PC-9 (cell line): ENCODE results near the gene MVB12B. TPM values are rescaled to one million over a fixed set of nuclear protein-coding genes. Genes with fewer than 3 reads are reported as not detected.

ENCODE experiments used
- BruUV-seq: library from RNA; stranded (reverse); fragments of 400-500 nt; replicated peaks from 2 replicates; lab custom pipeline; 2021; lab: Mats Ljungman, UMichigan
- CTCF ChIA-PET: fragments of 300-600 bp; sonication (Branson Sonifier 250); formaldehyde crosslinking; loops from one replicate; lab custom pipeline; 2022; ENCODE audit warnings: antibody characterized with exemption; lab: Charles Lee
- POLR2A ChIA-PET: fragments of 300-600 bp; sonication (Branson Sonifier 250); formaldehyde crosslinking; loops from one replicate; lab custom pipeline; 2022; ENCODE audit warnings: antibody characterized with exemption; ENCODE audit not compliant: unreplicated experiment; lab: Charles Lee
- DNase-seq, 2 experiments: peaks; one replicate each; pipeline versions ENCODE4 v3.0.0 to v3.0.0-alpha.2; 2015 to 2022; ENCODE audit warnings: mixed read lengths in 1 of 2
- H2AFZ ChIP-seq: fragments of 200-600 bp; sonication (generic); 2 replicates; pipeline ENCODE4 v1.8.1; 2017; ENCODE audit warnings: antibody characterized with exemption
- H3F3A ChIP-seq: fragments of 200-600 bp; sonication (generic); 2 replicates; pipeline ENCODE4 v1.8.1; 2017; ENCODE audit warnings: antibody characterized with exemption, mild to moderate bottlenecking, low read depth; ENCODE audit not compliant: insufficient read depth
- H3K27ac ChIP-seq: fragments of 200-600 bp; sonication (generic); 2 replicates; pipeline ENCODE4 v1.6.1; 2016; ENCODE audit warnings: mixed run types
- H3K27me3 ChIP-seq: fragments of 200-600 bp; sonication (generic); 2 replicates; pipeline ENCODE4 v1.6.1; 2016; ENCODE audit warnings: low read depth, mixed run types; ENCODE audit not compliant: insufficient read depth
- H3K36me3 ChIP-seq: fragments of 200-600 bp; sonication (generic); 2 replicates; pipeline ENCODE4 v1.6.1; 2016; ENCODE audit warnings: low read depth, mixed run types
- H3K4me1 ChIP-seq: fragments of 200-600 bp; sonication (generic); replicated peaks from 2 replicates; pipeline ENCODE4 v1.6.1; 2016; ENCODE audit warnings: mixed run types; ENCODE audit not compliant: insufficient read depth
- H3K4me2 ChIP-seq: fragments of 200-600 bp; sonication (generic); 2 replicates; pipeline ENCODE4 v1.6.1; 2017; ENCODE audit warnings: mixed run types
- H3K4me3 ChIP-seq: fragments of 200-600 bp; sonication (generic); 2 replicates; pipeline ENCODE4 v1.6.1; 2016; ENCODE audit warnings: mixed run types
- H3K79me2 ChIP-seq: fragments of 200-600 bp; sonication (generic); 2 replicates; pipeline ENCODE4 v1.6.1; 2017; ENCODE audit warnings: low read depth, mixed run types
- H3K9me2 ChIP-seq: fragments of 200-600 bp; sonication (generic); 2 replicates; pipeline ENCODE4 v1.8.1; 2017; ENCODE audit warnings: mild to moderate bottlenecking; ENCODE audit not compliant: insufficient read depth
- H3K9me3 ChIP-seq: fragments of 200-600 bp; sonication (generic); 2 replicates; pipeline ENCODE4 v1.8.1; 2016; ENCODE audit warnings: low read depth; ENCODE audit not compliant: insufficient read depth
- H4K20me1 ChIP-seq: fragments of 200-600 bp; sonication (generic); 2 replicates; pipeline ENCODE4 v1.8.1; 2017; ENCODE audit not compliant: insufficient read depth
- EZH2 ChIP-seq: fragments of 200-600 bp; sonication (generic); IDR thresholded peaks from 2 replicates; pipeline ENCODE4 v1.8.0; 2017; ENCODE audit warnings: antibody characterized with exemption, low read depth
- intact Hi-C: fragments of 100-400 bp; cut with micrococcal nuclease; formaldehyde crosslinking; loops from one replicate; pipeline ENCODE4 v1.10.0; 2022; ENCODE audit not compliant: unreplicated experiment
- total RNA-seq: library from RNA; stranded (reverse); gene quantifications from 2 replicates; pipeline ENCODE4 v1.2.3, GENCODE V29; 2021
- TF ChIP-seq, protein P1 (sequence below): fragments of 200-600 bp; sonication (generic); conservative IDR thresholded peaks from 2 replicates; pipeline ENCODE4 v1.6.1; 2017; ENCODE audit warnings: mixed run types, antibody characterized with exemption, mild to moderate bottlenecking, moderate library complexity

The MVB12B gene
- total RNA-seq, 1 experiment from 2014 or later = 8.8 TPM

DNA sequence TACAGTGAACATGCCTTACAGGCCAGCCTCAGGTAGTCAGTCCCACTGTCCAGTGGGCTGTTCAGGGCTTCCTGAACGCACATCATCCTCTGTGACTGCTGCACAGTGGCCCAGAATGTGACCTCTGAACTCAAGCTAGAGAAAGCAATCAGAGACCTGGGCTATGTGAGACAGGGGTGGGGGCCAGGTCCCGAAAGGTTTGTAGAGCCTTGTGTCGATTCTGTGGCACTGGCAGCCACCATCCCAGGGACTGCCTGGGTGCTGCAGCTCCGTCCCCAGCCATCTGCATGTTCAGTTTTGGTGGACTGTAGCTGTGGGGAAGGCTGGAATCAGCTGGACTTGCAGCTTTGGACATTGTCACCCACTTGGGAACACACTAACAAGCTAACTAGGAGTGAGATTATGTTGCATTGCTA, 47.7 kb downstream of the MVB12B start:
- ChIA-PET CTCF (no interaction called here), POLR2A (interaction anchor here (0.6 kb wide), 1 partner anchor 95 kb away, joined by 3 read pairs; no protein-coding TSS in a partner anchor)
- H3K4me2 ChIP-seq = no peak overlapping the region
- no peaks in the 10 kb centered on the region; the same call in 1 of the 2 replicates for H3F3A ChIP-seq
- TF ChIP-seq EZH2 = no peak
- TF ChIP-seq, protein P1, sequence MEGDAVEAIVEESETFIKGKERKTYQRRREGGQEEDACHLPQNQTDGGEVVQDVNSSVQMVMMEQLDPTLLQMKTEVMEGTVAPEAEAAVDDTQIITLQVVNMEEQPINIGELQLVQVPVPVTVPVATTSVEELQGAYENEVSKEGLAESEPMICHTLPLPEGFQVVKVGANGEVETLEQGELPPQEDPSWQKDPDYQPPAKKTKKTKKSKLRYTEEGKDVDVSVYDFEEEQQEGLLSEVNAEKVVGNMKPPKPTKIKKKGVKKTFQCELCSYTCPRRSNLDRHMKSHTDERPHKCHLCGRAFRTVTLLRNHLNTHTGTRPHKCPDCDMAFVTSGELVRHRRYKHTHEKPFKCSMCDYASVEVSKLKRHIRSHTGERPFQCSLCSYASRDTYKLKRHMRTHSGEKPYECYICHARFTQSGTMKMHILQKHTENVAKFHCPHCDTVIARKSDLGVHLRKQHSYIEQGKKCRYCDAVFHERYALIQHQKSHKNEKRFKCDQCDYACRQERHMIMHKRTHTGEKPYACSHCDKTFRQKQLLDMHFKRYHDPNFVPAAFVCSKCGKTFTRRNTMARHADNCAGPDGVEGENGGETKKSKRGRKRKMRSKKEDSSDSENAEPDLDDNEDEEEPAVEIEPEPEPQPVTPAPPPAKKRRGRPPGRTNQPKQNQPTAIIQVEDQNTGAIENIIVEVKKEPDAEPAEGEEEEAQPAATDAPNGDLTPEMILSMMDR = no peak
- H3K4me3 ChIP-seq = no peak overlapping the region
- H2AFZ ChIP-seq = no peak overlapping the region
- H3K27ac ChIP-seq = no peak overlapping the region
- peaks cover 25% of the 10 kb centered on the region; the same call in 1 of the 2 replicates for H3K4me1 ChIP-seq
- H3K27me3 ChIP-seq = no peaks in the 10 kb centered on the region
- no peak for DNase-seq
- no peaks in the 10 kb centered on the region for H3K36me3 ChIP-seq
- intact Hi-C loops = no loop called here
- no peaks in the 10 kb centered on the region for H3K9me2 ChIP-seq
- no peaks in the 10 kb centered on the region for H3K79me2 ChIP-seq
- H3K9me3 ChIP-seq = no peaks in the 10 kb centered on the region
- H4K20me1 ChIP-seq = no peaks in the 10 kb centered on the region
- BruUV-seq = no TSS peak

DNA sequence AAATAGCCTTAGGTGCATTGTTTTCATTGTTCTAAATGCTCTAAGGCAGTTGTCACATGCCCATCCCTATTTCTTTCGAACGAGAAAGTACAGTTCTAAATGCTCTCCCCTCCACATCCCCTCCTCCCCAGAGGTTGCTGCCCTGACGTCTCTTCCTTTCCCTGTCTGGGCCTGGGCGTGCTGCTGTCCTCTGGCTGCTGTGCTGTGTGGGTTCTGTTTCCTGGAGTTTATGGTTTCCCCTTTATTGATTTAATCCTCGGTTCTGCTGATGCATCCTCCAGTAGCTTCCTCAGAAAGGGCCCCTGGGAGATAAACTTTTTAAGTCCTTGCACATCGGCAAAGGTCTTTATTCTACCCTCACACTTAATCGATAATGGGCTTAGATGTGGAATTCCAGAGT, 48.8 kb downstream of the MVB12B start:
- no peak overlapping the region for H3K27ac ChIP-seq

DNA sequence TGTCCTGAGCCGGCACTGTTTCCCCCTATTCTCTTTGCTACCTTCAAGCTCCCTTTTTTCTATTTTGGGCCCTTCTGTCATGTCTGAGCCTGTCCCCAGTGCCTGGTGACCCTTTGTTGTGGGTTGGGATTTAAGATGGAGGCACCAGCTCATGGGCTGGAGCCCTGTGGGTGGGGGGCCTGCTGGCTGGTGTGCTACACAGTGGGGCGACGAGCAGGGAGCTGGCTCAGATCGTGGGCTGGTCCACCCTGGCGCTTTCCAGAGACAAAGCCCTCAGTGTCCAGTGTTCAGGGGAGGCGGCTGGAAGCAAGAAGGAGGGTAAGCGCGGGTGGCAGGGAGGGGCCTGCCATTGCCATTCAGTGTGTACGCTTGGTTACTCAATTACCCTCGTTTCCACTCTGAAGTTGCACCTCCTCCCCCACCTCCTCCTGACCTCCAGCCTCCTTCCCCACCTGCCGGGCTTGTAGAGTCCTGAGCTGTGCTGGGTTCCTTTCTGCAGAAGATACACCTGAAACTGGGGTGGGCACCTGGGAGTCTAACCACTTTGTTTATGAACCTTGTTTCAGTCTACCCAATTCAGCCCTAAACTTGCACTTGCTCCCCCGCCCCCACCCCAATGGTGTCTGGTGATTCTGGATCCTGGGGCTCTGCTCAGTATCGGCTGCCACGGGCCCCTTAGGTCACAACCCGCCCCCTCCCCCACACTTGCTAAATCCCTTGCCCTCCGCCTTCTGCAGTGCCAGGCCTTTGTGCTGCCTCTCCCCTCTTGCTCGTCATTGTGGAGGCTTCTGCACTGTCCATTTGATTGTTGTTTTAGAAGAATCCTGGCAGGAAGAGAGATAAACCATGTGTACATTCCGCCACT, 49.9 kb downstream of the MVB12B start:
- Histone ChIP-seq H3F3A (no peaks in the 10 kb centered on the region; the same call in 1 of the 2 replicates), H2AFZ (no peak overlapping the region), H3K27ac (no peak overlapping the region), H3K4me2 (no peak overlapping the region), H3K4me3 (no peak overlapping the region), H4K20me1 (no peaks in the 10 kb centered on the region), H3K79me2 (no peaks in the 10 kb centered on the region), H3K9me3 (no peaks in the 10 kb centered on the region), H3K4me1 (0 out of 2 replicates have a peak, but pooled peaks cover 16% of the 10 kb centered on the region), H3K9me2 (no peaks in the 10 kb centered on the region), H3K36me3 (no peaks in the 10 kb centered on the region), H3K27me3 (no peaks in the 10 kb centered on the region)
- ChIA-PET POLR2A (interaction anchor here (0.6 kb wide), 1 partner anchor 7 kb away, joined by 4 read pairs; no protein-coding TSS in a partner anchor), CTCF (interaction anchor here (1.1 kb wide), 1 partner anchor 22 kb away, joined by 3 read pairs; no protein-coding TSS in a partner anchor)
- no peak for DNase-seq
- TF ChIP-seq, protein P1 = no peak
- no peak for TF ChIP-seq EZH2
- no TSS peak for BruUV-seq
- intact Hi-C loops = no loop called here

More for the DNA sequence above, 48.8 kb downstream of the MVB12B start:
- DNase-seq = no peak
- Histone ChIP-seq H3K79me2 (no peaks in the 10 kb centered on the region), H3K9me2 (no peaks in the 10 kb centered on the region), H3K4me3 (no peak overlapping the region), H3K27me3 (no peaks in the 10 kb centered on the region), H3K4me1 (peaks cover 25% of the 10 kb centered on the region; the same call in 1 of the 2 replicates), H3K36me3 (no peaks in the 10 kb centered on the region), H2AFZ (no peak overlapping the region), H3K4me2 (no peak overlapping the region), H3F3A (no peaks in the 10 kb centered on the region; the same call in 1 of the 2 replicates), H3K9me3 (no peaks in the 10 kb centered on the region), H4K20me1 (no peaks in the 10 kb centered on the region)
- BruUV-seq = no TSS peak
- ChIA-PET CTCF (no interaction called here), POLR2A (no interaction called here)
- TF ChIP-seq, protein P1 = no peak
- no peak for TF ChIP-seq EZH2
- intact Hi-C loops = no loop called here
